K562 (cell line): ENCODE results near the gene VEGFC. TPM values are rescaled to one million over a fixed set of nuclear protein-coding genes. Genes with fewer than 3 reads are reported as not detected.

Experiments
- ATAC-seq: fragments of 200-7000 bp; cut with Tn5 transposase; 3 replicates; pipeline ENCODE4 v1.9.1; 2020; ENCODE audit warnings: moderate library complexity
- BruUV-seq: library from RNA; stranded (reverse); fragments of 400-500 nt; replicated peaks from 2 replicates; lab custom pipeline; 2021; lab: Mats Ljungman, UMichigan
- CTCF ChIA-PET: fragments of 300-600 bp; formaldehyde crosslinking; extraction: SDS; loops from one replicate; lab custom pipeline; 2021; ENCODE audit warnings: low intra/inter-chr PET ratio; lab: Yijun Ruan, JAX
- POLR2A ChIA-PET: fragments of 300-600, 350-650 bp; sonication (Branson Sonifier 250); formaldehyde crosslinking; extraction: SDS; loops from one replicate; lab custom pipeline; 2021; ENCODE audit warnings: antibody characterized with exemption, inconsistent platforms; lab: Yijun Ruan, JAX
- DNase-seq, 4 experiments: peaks; one replicate each; pipeline versions ENCODE4 v3.0.0 to v3.0.0-alpha.2; 2011 to 2018; ENCODE audit warnings: low spot score in 3 of 4, mixed read lengths in 3 of 4; ENCODE audit errors: extremely low read depth in 1 of 4
- FAIRE-seq: peaks from 2 replicates; lab custom pipeline; 2011; peaks lifted over from hg19 to GRCh38; lab: Jason Lieb, UNC
- H2AFZ ChIP-seq: 2 replicates; pipeline ENCODE4 v1.6.0; 2011; ENCODE audit warnings: low read depth, low read length, control low read depth, inconsistent platforms
- H3K27ac ChIP-seq: fragments of 200-600 bp; 3 replicates; pipeline ENCODE4 v1.8.0; 2011; ENCODE audit warnings: low read depth, mild to moderate bottlenecking, control low read depth, inconsistent platforms, low read length, moderate library complexity, mixed read lengths; ENCODE audit errors: extremely low read depth
- H3K27me3 ChIP-seq, 2 experiments: fragments of 300-600 bp in 1 of 2; 2 replicates in 1 of 2; 3 replicates in 1 of 2; pipeline versions ENCODE4 v1.6.0 to v1.8.0; 2011; ENCODE audit warnings: inconsistent platforms in 2 of 2, low read length in 2 of 2, mild to moderate bottlenecking in 1 of 2, mixed read lengths in 1 of 2, moderate library complexity in 1 of 2; ENCODE audit not compliant: control insufficient read depth in 2 of 2, insufficient read depth in 2 of 2
- H3K36me3 ChIP-seq: fragments of 300-600 bp; 3 replicates; pipeline ENCODE4 v1.8.0; 2011; ENCODE audit warnings: mild to moderate bottlenecking, low read length, inconsistent platforms; ENCODE audit not compliant: control insufficient read depth, insufficient read depth
- H3K4me1 ChIP-seq, 2 experiments: fragments of 200-600 bp in 1 of 2; replicated peaks in 1 of 2; 2 replicates in 1 of 2; 3 replicates in 1 of 2; pipeline versions ENCODE4 v1.5.1 to v1.8.0; 2011; ENCODE audit warnings: inconsistent platforms in 2 of 2, low read length in 2 of 2, mild to moderate bottlenecking in 1 of 2, mixed read lengths in 1 of 2, moderate library complexity in 1 of 2; ENCODE audit not compliant: control insufficient read depth in 2 of 2, insufficient read depth in 2 of 2
- H3K4me2 ChIP-seq: 2 replicates; pipeline ENCODE4 v1.6.1; 2011; ENCODE audit warnings: low read length, control low read depth, inconsistent platforms, mixed read lengths; ENCODE audit not compliant: insufficient read depth
- H3K4me3 ChIP-seq: fragments of 200-600 bp; sonication (generic), shearing (Covaris generic); 2 replicates; pipeline ENCODE4 v1.5.1; 2016; ENCODE audit warnings: control low read depth, inconsistent platforms
- H3K79me2 ChIP-seq: fragments of 200-600 bp; 3 replicates; pipeline ENCODE4 v1.8.0; 2011; ENCODE audit warnings: low read length, inconsistent platforms; ENCODE audit not compliant: control insufficient read depth, insufficient read depth
- H3K9ac ChIP-seq, 2 experiments: 2 replicates each; pipeline versions ENCODE4 v1.6.0 to v1.6.1; 2011; ENCODE audit warnings: low read depth in 2 of 2, low read length in 2 of 2, control low read depth in 1 of 2, inconsistent platforms in 1 of 2, mild to moderate bottlenecking in 1 of 2, mixed read lengths in 1 of 2; ENCODE audit not compliant: insufficient read depth in 1 of 2
- H3K9me1 ChIP-seq: one replicate; pipeline ENCODE4 v1.6.0; 2011; ENCODE audit warnings: inconsistent platforms, mild to moderate bottlenecking, low read length, moderate library complexity; ENCODE audit not compliant: control insufficient read depth, insufficient read depth
- H3K9me3 ChIP-seq: replicated peaks from 2 replicates; pipeline ENCODE4 v1.5.1; 2011; ENCODE audit warnings: low read depth, low read length, inconsistent platforms; ENCODE audit not compliant: control insufficient read depth, insufficient read depth
- H4K20me1 ChIP-seq: replicated peaks from 2 replicates; pipeline ENCODE4 v1.6.1; 2011; ENCODE audit warnings: low read length, inconsistent platforms, mixed read lengths; ENCODE audit not compliant: control insufficient read depth, insufficient read depth
- BRD9 ChIP-seq: fragments of 450-650 bp; IDR thresholded peaks from 2 replicates; pipeline ENCODE4 v1.6.1; 2018; ENCODE audit warnings: low read depth; ENCODE audit not compliant: partially characterized antibody
- ESRRA ChIP-seq: fragments of 450-650 bp; IDR thresholded peaks from 2 replicates; pipeline ENCODE4 v1.6.1; 2014; ENCODE audit warnings: low read depth, mild to moderate bottlenecking, moderate library complexity, borderline replicate concordance
- FOS ChIP-seq: IDR thresholded peaks from 3 replicates; pipeline ENCODE4 v1.6.1; 2011; ENCODE audit not compliant: insufficient read length; ENCODE audit errors: extremely low read depth
- HIVEP1 ChIP-seq: fragments of 250-450 bp; sonication (Bioruptor Pico); IDR thresholded peaks from 2 replicates; pipeline ENCODE4 v1.4.0; 2020; ENCODE audit warnings: mild to moderate bottlenecking
- KLF10 ChIP-seq: fragments of 250-450 bp; sonication (Bioruptor Pico); IDR thresholded peaks from 2 replicates; pipeline ENCODE4 v1.6.1; 2021; ENCODE audit warnings: matching md5 sums
- SNIP1 ChIP-seq: fragments of 450-650 bp; IDR thresholded peaks from 2 replicates; pipeline ENCODE4 v1.7.1; 2017; ENCODE audit warnings: low read depth, mild to moderate bottlenecking
- ZFX ChIP-seq: sonication (generic); formaldehyde crosslinking; IDR thresholded peaks from 2 replicates; pipeline ENCODE4 v1.8.0; 2022; ENCODE audit warnings: mild to moderate bottlenecking, missing genetic modification reagents, moderate library complexity
- ZKSCAN1 ChIP-seq: fragments of 150-350 bp; IDR thresholded peaks from 2 replicates; pipeline ENCODE4 v1.6.1; 2016; ENCODE audit warnings: low read depth, low read length
- ZKSCAN8 ChIP-seq: fragments of 200-800 bp; sonication (Bioruptor generic); IDR thresholded peaks from 2 replicates; pipeline ENCODE4 v1.6.1; 2016; ENCODE audit warnings: missing genetic modification characterization, missing compliant biosample characterization
- ZNF699 ChIP-seq: fragments of 250-450 bp; sonication (Bioruptor Pico); IDR thresholded peaks from 2 replicates; pipeline ENCODE4 v1.8.0; 2021; ENCODE audit warnings: mild to moderate bottlenecking, moderate library complexity; ENCODE audit not compliant: insufficient replicate concordance
- ZNF766 ChIP-seq: fragments of 200-800 bp; sonication (Bioruptor generic); conservative IDR thresholded peaks from 2 replicates; pipeline ENCODE4 v1.6.1; 2016; ENCODE audit warnings: missing genetic modification characterization, missing compliant biosample characterization
- WGBS: fragments of 100-300 bp; shearing (Covaris generic); methylation state at CpG from one replicate; pipeline ENCODE4 v1.1.6; 2016; ENCODE audit warnings: low coverage, mixed read lengths; ENCODE audit not compliant: insufficient coverage; ENCODE audit errors: missing lambda C conversion rate; 5-methylcytosine and 5-hydroxymethylcytosine counted together
- in situ Hi-C: fragments of 300-500 bp; cut with MboI; formaldehyde crosslinking; loops from 4 replicates; pipeline ENCODE4 v1.15.0; 2018; ENCODE audit warnings: inconsistent platforms, mixed read lengths
- intact Hi-C: fragments of 100-400 bp; cut with micrococcal nuclease; formaldehyde crosslinking; loops from 2 replicates; pipeline ENCODE4 v1.14.2; 2022
- polyA plus RNA-seq, 8 experiments: library from polyadenylated mRNA; depleted of rRNA in 4 of 8; stranded (reverse) in 5 of 8; unstranded in 3 of 8; fragments of >200 nt; fragmentation: Nextera tagmentation in 2 of 8; fragmentation: Illumina TruSeq in 1 of 8; extraction: Ambion mirVana in 2 of 8; extraction: Trizol in 1 of 8; gene quantifications; 2 replicates each; pipeline versions ENCODE4 v1.2.1 to v1.2.3, GENCODE V29; 2011 to 2014; ENCODE audit warnings: inconsistent platforms in 1 of 8, missing spikeins in 1 of 8
- total RNA-seq, 7 experiments: library from RNA; depleted of rRNA in 6 of 7; stranded (reverse); fragments of >200 nt in 6 of 7; fragmentation: Illumina TruSeq in 2 of 7; extraction: Trizol in 2 of 7; gene quantifications; 2 replicates each; pipeline versions ENCODE4 v1.2.1 to v1.2.3, GENCODE V29; 2011 to 2021; ENCODE audit warnings: low replicate concordance in 1 of 7
- TF ChIP-seq, protein P1 (sequence below): sonication (generic); formaldehyde crosslinking; IDR thresholded peaks from 2 replicates; pipeline ENCODE4 v1.8.1; 2023; ENCODE audit warnings: mild to moderate bottlenecking, missing genetic modification reagents, moderate library complexity

VEGFC gene
- total and polyA plus RNA-seq, 9 of the 15 experiments (the other 6 are each of a cell fraction or from before 2014, with no cell fraction given), result not detected

- Histone ChIP-seq H3K9ac (no peak overlapping the region), H2AFZ (no peak overlapping the region), H3K9me1 (no peaks in the 10 kb centered on the region), H3K27ac (no peak overlapping the region), H3K4me3 (no peak overlapping the region), H3K27me3 (no peaks in the 10 kb centered on the region), H3K4me2 (no peak overlapping the region), H3K9me3 (no peaks in the 10 kb centered on the region), H3K36me3 (no peaks in the 10 kb centered on the region), H3K79me2 (no peaks in the 10 kb centered on the region), H3K4me1 (no peaks in the 10 kb centered on the region), H4K20me1 (no peaks in the 10 kb centered on the region)
- intact Hi-C loops, result no loop called here
- TF ChIP-seq ESRRA (no peak), ZKSCAN8 (no peak), SNIP1 (no peak), FOS (no peak), BRD9 (no peak), ZFX (no peak), ZNF699 (CRISPR knock-in tag) (no peak), ZKSCAN1 (no peak), KLF10 (CRISPR knock-in tag) (no peak), ZNF766 (CRISPR knock-in tag) (no peak), HIVEP1 (no peak)
- TF ChIP-seq, protein P1, sequence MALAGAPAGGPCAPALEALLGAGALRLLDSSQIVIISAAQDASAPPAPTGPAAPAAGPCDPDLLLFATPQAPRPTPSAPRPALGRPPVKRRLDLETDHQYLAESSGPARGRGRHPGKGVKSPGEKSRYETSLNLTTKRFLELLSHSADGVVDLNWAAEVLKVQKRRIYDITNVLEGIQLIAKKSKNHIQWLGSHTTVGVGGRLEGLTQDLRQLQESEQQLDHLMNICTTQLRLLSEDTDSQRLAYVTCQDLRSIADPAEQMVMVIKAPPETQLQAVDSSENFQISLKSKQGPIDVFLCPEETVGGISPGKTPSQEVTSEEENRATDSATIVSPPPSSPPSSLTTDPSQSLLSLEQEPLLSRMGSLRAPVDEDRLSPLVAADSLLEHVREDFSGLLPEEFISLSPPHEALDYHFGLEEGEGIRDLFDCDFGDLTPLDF, result no peak
- ATAC-seq (no peak), FAIRE-seq (no peak), DNase-seq (no peak)
- in situ Hi-C loops, result no loop called here
- BruUV-seq, result no TSS peak
- WGBS, result 20% methylated on average over 20 of the region's 45 CpGs
- ChIA-PET POLR2A (no interaction called here), CTCF (no interaction called here)
These were observed 964 bp downstream of the VEGFC start for GRCh38 chr4:176791591-176792325.
